DMS 273 (cell line): Measurements from ENCODE around the gene MINDY1.

Experiments used
- DNase-seq: peaks from one replicate; lab custom pipeline; 2025; ENCODE audit not compliant: unreplicated experiment; lab: John Stamatoyannopoulos, UW

The MINDY1 gene

GRCh38 chr1:150994248-150994647, 12.5 kb downstream of the MINDY1 start:
- DNase-seq = no peak

DNA sequence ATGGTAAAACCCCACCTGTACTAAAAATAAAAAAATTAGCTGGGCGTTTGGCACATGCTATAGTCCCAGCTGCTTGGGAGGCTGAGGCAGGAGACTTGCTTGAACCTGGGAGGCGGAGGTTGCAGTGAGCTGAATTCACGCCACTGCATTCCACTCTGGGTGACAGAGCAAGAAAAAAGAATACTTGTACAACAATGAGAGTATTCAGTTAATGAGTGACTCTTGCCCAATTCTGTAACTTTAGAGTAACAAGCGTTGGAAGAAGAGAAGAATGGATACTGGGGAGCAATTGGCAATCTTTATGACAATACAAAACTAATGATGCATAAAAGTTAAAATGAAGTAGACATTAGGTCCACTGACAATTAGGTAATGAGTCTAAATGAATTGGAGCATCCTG, 14.1 kb downstream of the MINDY1 start:
- DNase-seq = no peak

DNA sequence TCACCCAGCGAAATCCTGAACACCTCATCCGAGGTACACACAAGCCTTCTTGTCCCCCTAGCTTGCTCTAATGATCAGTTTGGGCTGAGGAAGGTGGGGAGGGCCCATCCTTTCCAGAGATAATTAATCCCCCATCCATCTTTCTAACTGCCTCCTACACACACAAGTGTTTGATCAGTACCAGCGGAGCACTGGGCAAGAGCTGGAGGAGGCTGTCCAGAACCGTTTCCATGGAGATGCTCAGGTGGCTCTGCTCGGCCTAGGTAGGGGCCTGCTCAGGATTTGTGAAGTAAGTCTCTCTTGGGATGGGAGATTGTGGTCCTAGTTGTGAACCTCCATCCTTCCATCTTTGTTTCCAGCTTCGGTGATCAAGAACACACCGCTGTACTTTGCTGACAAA, 18.8 kb downstream of the MINDY1 start:
- no peak for DNase-seq

GRCh38 chr1:150985179-150985825, 21.4 kb downstream of the MINDY1 start:
- no peak for DNase-seq

DNA sequence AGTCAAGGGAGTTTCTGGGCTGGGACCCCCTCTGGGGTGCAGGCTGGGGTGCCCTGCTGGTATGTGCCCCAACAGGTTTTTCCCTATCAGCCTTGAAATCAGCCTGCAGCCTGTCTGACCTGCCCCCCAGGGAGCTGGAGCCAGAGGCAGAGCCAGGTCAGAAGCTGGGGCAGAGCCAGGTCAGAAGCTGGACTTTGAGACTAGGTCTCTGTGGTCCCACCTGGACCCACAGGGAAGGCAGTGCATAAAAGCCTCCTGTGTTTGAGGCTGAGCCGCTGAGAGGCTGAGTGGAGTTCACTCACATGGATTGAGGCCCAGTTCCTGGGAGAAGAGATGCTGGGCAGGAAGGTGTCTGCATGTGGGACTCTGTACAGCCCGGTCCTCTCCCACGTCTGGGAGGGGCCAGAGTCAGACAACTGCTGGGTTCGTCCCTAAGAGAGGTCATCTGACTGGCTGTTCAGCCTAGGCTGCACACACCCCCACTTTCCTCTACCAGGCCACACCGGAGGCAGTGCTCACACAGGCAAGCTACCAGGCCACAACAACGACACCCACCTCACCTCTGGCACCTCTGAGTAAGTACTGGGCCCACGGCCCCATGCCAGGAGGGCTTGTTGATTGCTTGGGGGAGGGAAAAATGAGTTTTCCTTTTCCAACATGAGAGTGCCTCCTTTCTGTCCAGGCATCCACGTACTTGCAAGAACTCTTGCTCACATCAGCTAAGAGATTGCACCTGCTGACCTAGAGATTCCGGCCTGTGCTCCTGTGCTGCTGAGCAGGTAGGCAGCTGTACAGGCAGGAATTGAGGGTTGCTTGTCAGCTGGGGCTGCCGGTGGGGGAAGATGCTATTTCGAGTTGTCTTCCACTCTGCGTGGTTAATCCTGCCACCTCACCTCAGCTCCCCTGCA, 24.6 kb downstream of the MINDY1 start, which contains the start of gene ANXA9:
Gene ANXA9, plus strand, starts transcription at position 488 of the 908 bp plus-strand sequence. CDS start 814 bp downstream, outside the sequence.
- DNase-seq = peak; percentile 95

GRCh38 chr1:150981177-150981804, 25.4 kb downstream of the MINDY1 start:
- peak; percentile 100 for DNase-seq

- DNase-seq = peak; percentile 100
Measured at GRCh38 chr1:150979092-150980056, 27.3 kb downstream of the MINDY1 start.

DNA sequence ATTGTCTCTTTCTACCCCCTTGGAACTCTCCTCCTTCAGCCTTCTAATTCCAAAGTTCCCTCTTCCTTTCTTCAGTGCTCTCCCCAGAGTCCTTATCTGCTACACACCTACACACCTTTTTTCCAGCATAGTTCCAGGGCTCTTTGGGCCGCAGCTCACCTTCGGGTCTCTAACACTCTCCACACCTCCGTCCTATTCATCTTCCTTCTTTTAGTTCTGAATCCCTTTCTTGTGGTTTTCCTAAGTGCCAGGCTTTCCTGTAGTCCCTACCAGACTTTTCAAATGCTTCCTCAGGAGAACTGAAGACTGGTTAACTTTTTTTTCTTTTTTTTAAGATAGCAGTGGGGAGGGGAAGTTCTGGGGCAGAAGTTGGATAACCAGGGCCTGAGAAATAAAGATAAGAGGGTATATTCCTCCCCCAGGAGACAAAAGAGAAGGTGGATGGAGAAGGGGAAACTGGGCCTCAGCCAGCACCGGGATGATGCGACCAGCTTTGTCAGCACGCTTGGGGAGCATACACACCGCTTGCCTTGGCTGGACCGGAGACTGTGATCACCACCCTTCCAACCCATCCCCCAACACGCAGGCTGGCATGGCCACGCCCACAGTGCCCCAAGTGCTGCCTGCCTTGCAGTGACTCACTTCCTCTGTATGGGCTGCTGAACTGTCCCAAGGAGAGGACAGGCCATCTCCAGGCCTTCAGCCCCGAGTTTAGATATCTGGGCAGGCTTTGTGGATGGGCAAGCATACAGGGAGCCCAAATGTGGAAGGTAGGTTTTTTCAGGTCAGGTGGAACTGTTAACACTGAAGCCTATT, 29.6 kb downstream of the MINDY1 start:
- peak; percentile 96 for DNase-seq

GRCh38 chr1:150976401-150976821, 30.3 kb downstream of the MINDY1 start:
- no peak for DNase-seq

GRCh38 chr1:150974580-150975478, 31.9 kb downstream of the MINDY1 start, which contains the start of gene CERS2:
CERS2 (minus strand) TSS chr1:150974835; CDS start chr1:150969090, 5,745 bp downstream.
- peak; percentile 100 for DNase-seq

DNA sequence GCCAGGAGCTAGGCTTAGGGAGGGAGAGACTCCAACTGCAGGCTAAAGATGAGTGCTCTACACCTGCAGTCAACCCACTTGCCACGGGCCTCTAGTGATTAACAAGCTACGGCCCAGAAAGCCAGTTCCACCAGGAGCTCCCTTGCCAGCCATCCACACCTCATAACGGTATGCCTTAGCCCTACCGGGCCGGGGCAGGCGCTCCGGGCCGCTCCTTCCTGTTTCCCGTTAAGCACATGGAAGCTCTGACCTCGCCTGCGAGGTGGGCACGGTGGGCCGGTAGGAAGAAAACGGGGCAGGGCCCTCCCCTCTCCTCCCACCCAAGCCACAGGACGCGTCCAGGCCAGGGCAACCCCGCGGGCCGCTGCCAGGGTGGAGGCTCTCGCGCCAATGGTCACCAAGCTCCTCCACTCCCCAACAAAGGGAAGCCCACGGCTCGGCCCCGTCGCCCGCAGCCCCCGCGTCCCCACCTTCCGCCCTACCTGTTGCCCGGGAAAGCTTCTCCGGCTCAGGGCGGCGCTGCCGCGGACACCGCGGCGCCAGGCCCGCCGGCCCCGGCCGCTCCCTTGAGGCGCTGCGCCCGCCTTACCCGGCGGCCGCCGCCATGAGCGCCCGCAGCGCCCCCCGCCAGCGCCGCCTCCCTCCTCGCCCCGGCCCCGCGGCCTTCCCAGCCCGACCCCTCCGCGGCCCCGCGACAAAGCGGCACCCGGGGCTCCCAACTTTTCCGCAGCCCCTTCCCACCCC, 32.7 kb downstream of the MINDY1 start:
- DNase-seq = peak; percentile 100

DNA sequence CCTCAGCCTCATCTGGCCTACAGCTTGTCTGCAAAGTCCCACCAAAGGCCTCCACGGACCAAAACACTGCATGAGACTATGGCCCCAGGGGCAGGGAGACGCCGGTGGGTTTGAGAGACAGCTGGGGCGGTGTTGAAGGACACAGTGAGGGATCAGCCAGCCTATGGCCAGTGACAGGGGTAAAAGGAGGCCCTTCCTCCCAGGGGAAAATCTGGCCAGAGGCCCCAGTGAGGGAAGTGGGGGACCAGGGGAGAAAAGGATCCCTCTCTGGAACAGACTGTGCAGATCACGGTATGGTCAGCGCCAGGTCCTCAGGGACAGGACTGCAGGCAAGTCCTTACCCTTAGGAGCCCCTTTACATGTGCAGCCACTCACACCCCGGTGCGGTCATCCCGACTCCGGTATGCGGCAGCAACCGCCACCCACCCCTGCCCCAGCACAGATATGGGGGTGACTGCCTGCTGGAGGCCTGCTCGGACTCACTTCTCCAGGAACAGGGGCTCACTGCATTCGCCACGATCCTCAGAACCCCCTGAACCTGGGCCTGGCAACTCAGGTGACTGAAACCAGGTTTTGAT, 33.4 kb downstream of the MINDY1 start:
- peak; percentile 99 for DNase-seq

GRCh38 chr1:150972417-150972940, 34.2 kb downstream of the MINDY1 start:
- DNase-seq = peak; percentile 99

DNA sequence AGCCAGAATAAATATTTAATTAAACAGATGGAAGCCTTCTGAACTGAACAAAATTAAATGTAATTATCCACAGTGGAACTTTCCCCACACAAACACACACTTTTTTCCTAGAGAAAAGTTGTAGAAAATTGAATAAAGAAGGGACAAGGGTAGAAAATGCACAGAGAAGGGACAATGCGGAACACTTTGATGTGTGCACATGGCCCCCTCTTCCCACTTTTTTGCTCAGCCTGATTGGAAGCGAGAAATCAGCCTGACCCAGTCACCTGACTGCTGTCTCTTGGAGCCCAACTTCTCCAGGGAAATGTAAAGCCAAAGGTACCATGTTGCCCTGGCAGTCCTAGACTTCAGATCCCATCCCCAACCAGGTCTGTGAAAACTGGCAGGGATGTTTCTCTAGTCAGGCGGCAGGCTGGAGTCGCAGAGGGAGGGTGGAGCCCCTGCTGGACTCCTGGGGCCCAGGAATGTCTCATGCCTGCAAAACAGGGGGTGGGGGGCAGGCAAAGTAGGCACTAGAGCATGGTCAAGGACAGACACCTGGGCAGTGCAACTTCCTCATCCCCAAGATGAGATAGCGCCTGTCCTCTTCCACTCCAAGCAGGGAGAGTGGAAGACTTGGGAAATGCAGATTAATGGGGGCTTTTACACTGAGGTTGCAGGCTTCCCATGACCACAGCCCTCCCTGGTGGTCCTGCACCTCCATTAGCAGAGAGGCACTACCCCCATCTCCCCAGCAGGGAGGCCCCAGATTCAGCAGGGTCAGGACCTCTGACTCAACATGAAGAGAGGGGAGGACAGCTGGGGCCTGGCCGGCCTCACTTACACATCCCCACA, 34.9 kb downstream of the MINDY1 start:
- peak; percentile 98 for DNase-seq

DNA sequence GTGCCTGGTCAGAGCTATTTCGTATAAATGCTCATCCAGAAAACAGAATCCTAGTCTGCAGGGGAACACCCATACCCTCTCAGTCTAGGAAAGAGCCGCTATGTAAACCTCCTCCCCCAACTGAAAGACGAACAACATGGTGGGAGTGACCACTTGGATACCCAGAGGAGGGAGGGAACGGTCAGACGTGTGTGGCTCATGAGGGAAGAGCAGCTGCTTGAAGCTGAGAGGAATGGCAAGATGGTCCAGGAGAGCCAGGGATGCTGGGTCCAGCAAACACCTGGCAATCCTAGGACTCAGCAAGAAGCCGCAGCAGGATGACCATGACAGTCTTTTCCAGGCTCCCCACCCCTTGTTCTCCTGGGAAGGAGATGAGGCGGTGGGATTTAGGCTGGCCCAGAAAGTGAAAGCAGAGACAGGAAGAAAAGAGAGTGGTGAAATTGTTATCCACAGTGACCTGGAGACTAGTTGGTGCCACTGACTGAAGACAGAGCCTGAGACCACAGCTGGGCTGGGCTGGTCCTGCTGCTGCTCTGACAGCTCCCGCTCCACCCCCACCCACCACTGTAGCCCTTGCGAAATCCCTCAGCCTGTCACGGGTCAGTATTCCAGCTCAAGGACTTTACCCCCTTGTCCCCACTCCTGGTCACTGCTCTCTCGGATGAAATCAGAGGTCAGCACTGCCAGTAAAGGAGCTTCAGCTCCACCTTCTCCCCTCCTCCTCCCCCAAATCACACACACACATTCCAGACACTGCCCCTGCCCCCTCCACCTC, 35.7 kb downstream of the MINDY1 start:
- DNase-seq = peak; percentile 97

GRCh38 chr1:150969626-150970025, 37.1 kb downstream of the MINDY1 start:
- no peak for DNase-seq
